ENCODE measurements around the gene SPI1.
"Not testable (repeated sequence)": the region's sequence is repeated elsewhere in the genome, so short reads cannot be mapped to it uniquely, and the experiment has no call there.

Gene SPI1

GRCh38 chr11:47318166-47318565, 60.2 kb downstream of the SPI1 start:
- no peak for DNase-seq (ENCODE audit: low spot score)

DNA sequence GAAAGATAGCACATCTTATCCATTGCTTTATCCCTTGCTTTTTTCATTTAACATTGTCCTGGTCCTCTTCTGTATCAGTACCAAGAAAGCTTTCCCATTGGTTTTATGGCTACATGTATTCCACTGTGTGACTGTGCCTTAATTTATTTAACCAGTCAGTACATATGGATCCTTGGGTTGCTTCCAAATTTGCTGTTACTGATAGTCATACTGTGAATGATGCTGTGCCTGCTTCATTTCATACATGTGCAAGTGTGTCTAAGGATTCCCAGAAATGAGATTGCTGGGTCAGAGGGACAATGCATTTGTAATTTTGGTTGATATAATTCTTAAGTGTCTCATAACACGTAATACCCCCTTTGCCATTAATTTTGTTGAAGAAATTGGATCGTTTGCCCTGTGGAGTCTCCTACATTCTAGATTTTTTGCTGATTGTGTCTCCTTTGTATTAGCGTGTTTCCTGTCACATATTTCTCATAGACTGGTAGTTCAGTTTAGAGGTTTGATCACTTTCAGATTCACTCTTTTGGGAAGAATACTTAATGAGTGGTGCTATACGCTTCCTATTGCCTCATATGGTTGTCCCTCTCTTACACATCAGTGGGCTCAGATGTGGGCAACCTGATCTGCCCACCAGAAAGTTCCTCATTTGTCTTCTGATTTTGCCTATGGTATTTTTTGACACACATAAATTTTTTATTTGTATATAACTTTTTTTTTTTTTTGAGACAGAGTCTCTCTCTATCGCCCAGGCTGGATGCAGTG, 61.1 kb downstream of the SPI1 start:
- no peak for DNase-seq (ENCODE audit: low spot score)

GRCh38 chr11:47316501-47316900, 61.8 kb downstream of the SPI1 start:
- DNase-seq (ENCODE audit: low spot score), result not testable (repeated sequence)

GRCh38 chr11:47314992-47315391, 63.4 kb downstream of the SPI1 start:
- DNase-seq (ENCODE audit: low spot score), result no peak

DNA sequence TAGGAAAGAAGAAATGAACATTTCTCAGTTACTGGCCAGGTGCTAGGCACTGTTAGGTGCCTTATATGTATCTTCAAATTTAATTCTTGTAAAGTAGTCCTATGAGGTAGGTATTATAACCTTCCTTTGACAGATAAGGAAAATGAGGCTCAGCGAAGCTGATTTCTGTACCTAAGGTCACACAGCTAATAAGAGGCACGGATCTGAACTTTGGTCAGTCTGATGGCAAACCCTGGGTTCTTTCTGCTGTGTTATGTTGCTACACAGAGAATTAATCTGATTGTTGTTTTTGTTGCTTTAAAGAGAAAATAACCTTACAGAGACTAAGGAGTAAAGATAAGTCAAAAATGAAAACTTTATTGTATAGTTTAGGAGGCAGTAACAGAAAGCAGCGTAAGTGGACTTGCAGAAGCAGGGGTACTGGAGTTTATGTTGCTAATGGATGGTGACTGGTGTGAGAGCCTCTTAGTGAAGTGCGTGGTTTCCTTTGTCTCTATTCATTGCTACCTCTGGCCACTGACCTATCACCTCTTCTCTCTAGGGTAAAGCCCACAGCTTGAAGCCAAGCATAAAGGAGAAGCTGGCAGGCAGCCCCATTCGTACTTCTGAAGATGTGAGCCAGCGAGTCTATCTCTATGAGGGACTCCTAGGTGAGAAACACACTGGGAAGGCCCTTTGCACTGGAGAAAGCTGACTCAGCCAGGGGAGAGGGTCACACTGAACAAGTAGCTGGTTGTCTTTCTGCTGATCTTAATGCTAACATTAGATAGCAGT, 70.1 kb downstream of the SPI1 start:
- DNase-seq (ENCODE audit: low spot score), result no peak

DNA sequence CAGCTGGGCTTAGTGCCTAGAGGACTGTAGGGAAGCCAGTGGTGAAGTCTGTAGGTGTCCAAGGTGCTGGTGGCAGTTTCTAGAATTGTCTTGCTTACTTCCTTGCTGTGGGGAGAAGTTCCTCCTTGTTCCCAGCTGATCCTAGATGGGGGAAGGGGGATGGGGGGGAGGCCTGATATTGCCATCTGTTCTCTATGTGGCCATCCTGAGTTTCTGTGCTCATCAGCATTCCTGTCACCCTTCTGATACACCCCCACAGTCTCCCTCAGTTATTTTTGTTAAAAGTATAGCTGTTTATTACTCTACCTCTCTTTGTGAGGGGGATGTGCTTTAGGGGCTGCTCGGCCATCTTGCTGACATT, 71.9 kb downstream of the SPI1 start:
- DNase-seq (ENCODE audit: low spot score), result no peak

DNA sequence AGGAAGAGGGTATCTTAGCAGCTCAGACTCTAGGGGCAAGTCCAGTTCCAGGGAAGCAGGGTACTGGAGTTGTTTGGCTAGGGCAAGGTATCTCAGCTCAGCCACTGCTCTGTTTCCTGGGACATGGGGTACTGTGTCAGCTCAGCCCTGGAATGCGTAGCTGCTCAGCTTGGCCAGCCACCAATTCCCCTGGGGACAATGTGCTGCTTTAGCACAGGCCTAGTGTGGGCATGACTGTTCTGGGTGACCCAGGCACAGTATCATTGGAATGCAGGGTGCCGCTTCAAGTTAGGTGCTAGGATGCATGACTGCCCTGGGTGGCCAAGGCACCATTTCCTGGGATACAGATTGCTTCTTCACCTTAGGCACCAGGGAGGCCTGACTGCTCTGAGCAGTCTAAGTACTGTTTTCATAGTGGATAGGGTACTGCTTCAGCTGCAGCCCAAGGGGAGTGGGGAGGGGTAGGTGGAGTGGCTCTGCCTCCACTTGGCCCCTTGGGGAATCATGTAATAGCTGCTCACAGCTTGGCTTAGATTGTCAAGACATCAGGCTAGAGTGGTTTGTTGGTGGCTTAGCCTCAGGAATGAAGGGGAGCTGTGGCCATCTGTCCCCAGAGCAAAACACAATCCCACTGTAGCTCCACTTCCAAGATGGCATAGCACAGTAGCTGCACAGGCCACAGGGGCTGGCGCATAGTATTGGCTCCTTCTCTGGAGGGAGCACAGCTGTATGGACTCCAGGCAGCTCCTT, 72.4 kb downstream of the SPI1 start:
- DNase-seq (ENCODE audit: low spot score), result peak; percentile 91

Measured in D341Med (cell line).